Mesothelial cell of epicardium (in vitro differentiated cells): ENCODE measurements around the gene MXD4. TPM values are rescaled to one million over a fixed set of nuclear protein-coding genes. Genes with fewer than 3 reads are reported as not detected.

ENCODE experiments used
- DNase-seq, 2 experiments: peaks; one replicate each; pipeline ENCODE4 v3.0.0; 2021; ENCODE audit warnings: low spot score in 2 of 2; ENCODE audit not compliant: unreplicated experiment in 2 of 2
- H3K27ac Mint-ChIP-seq: 2 replicates; pipeline ENCODE4 v1.8.0; 2021; ENCODE audit warnings: mixed read lengths
- H3K27me3 Mint-ChIP-seq: 2 replicates; pipeline ENCODE4 v1.8.0; 2021; ENCODE audit warnings: low read depth, mixed read lengths
- H3K36me3 Mint-ChIP-seq: 2 replicates; pipeline ENCODE4 v1.8.0; 2021; ENCODE audit warnings: mixed read lengths
- H3K4me1 Mint-ChIP-seq: 2 replicates; pipeline ENCODE4 v1.8.0; 2021; ENCODE audit warnings: mixed read lengths
- H3K4me3 Mint-ChIP-seq: 2 replicates; pipeline ENCODE4 v1.8.0; 2021; ENCODE audit warnings: mild to moderate bottlenecking, moderate library complexity, mixed read lengths
- H3K9me3 Mint-ChIP-seq: 2 replicates; pipeline ENCODE4 v1.8.0; 2021; ENCODE audit warnings: mixed read lengths
- CTCF ChIP-seq: fragments of 200-600 bp; sonication (generic); IDR thresholded peaks from one replicate; pipeline ENCODE4 v1.5.0; 2021; ENCODE audit warnings: antibody characterized with exemption; ENCODE audit not compliant: unreplicated experiment
- total RNA-seq: library from RNA; stranded (reverse); gene quantifications from 3 replicates; pipeline ENCODE4 v1.2.1, GENCODE V29; 2021

The MXD4 gene
- total RNA-seq, 1 donor from 2014 or later = 104 TPM

GRCh38 chr4:2274320-2275043 is 12.6 kb upstream of the MXD4 start:
- Mint-ChIP-seq H3K27me3 (no peaks in the 10 kb centered on the region), H3K36me3 (no peaks in the 10 kb centered on the region), H3K9me3 (no peaks in the 10 kb centered on the region), H3K4me3 (no peak overlapping the region), H3K27ac (no peak overlapping the region), H3K4me1 (peaks cover 10% of the 10 kb centered on the region)
- TF ChIP-seq CTCF = no peak
- no peak for DNase-seq

- Mint-ChIP-seq H3K36me3 (no peaks in the 10 kb centered on the region), H3K4me1 (peaks cover 14% of the 10 kb centered on the region), H3K4me3 (no peak overlapping the region), H3K9me3 (no peaks in the 10 kb centered on the region), H3K27me3 (no peaks in the 10 kb centered on the region), H3K27ac (no peak overlapping the region)
- DNase-seq = no peak
- no peak for TF ChIP-seq CTCF
These were observed 11.9 kb upstream of the MXD4 start for GRCh38 chr4:2273657-2274319.

GRCh38 chr4:2273221-2273620 is 11.3 kb upstream of the MXD4 start:
- Mint-ChIP-seq H3K4me3 (no peak overlapping the region), H3K27ac (peak overlapping the region; percentile 69), H3K9me3 (no peaks in the 10 kb centered on the region), H3K4me1 (peaks cover 14% of the 10 kb centered on the region), H3K27me3 (no peaks in the 10 kb centered on the region), H3K36me3 (no peaks in the 10 kb centered on the region)
- no peak for TF ChIP-seq CTCF
- DNase-seq = no peak

GRCh38 chr4:2272828-2273120 is 10.9 kb upstream of the MXD4 start:
- no peak overlapping the region for H3K4me3 Mint-ChIP-seq
- no peaks in the 10 kb centered on the region for H3K9me3 Mint-ChIP-seq
- no peak for TF ChIP-seq CTCF
- no peaks in the 10 kb centered on the region for H3K27me3 Mint-ChIP-seq
- no peaks in the 10 kb centered on the region for H3K36me3 Mint-ChIP-seq
- DNase-seq = no peak
- no peak overlapping the region for H3K27ac Mint-ChIP-seq
- H3K4me1 Mint-ChIP-seq = peaks cover 14% of the 10 kb centered on the region

GRCh38 chr4:2272026-2272827 is 10.3 kb upstream of the MXD4 start:
- no peak for TF ChIP-seq CTCF
- no peak overlapping the region for H3K27ac Mint-ChIP-seq
- no peaks in the 10 kb centered on the region for H3K27me3 Mint-ChIP-seq
- no peaks in the 10 kb centered on the region for H3K36me3 Mint-ChIP-seq
- H3K9me3 Mint-ChIP-seq = no peaks in the 10 kb centered on the region
- DNase-seq = no peak
- H3K4me1 Mint-ChIP-seq = peaks cover 14% of the 10 kb centered on the region
- H3K4me3 Mint-ChIP-seq = no peak overlapping the region
